Loucy (cell line): ENCODE results near the gene CCL18.

Experiments used
- H2AFZ ChIP-seq: fragments of 200-600 bp; sonication (generic); 2 replicates; pipeline ENCODE4 v1.6.0; 2016; ENCODE audit warnings: antibody characterized with exemption, mild to moderate bottlenecking, low read length, moderate library complexity
- H3F3A ChIP-seq: fragments of 200-600 bp; 2 replicates; pipeline ENCODE4 v1.6.0; 2016; ENCODE audit warnings: antibody characterized with exemption, low read depth, mild to moderate bottlenecking
- H3K27me3 ChIP-seq: fragments of 200-600 bp; sonication (generic); 2 replicates; pipeline ENCODE4 v1.6.1; 2014; ENCODE audit warnings: low read length, mild to moderate bottlenecking; ENCODE audit not compliant: insufficient read depth, poor library complexity, severe bottlenecking
- H3K36me3 ChIP-seq: fragments of 200-600 bp; sonication (generic); 2 replicates; pipeline ENCODE4 v1.6.1; 2016; ENCODE audit warnings: low read length; ENCODE audit not compliant: insufficient read depth
- H3K4me1 ChIP-seq: fragments of 200-600 bp; sonication (generic); 2 replicates; pipeline ENCODE4 v1.5.1; 2014; ENCODE audit warnings: low read length, mild to moderate bottlenecking; ENCODE audit not compliant: insufficient read depth, poor library complexity, severe bottlenecking
- H3K4me2 ChIP-seq: fragments of 200-600 bp; sonication (generic); 2 replicates; pipeline ENCODE4 v1.6.0; 2014; ENCODE audit warnings: antibody characterized with exemption, low read length, low read depth, mild to moderate bottlenecking; ENCODE audit not compliant: poor library complexity, severe bottlenecking
- H3K4me3 ChIP-seq: fragments of 200-600 bp; sonication (generic); 2 replicates; pipeline ENCODE4 v1.5.1; 2014; ENCODE audit warnings: low read length, mild to moderate bottlenecking, mixed read lengths; ENCODE audit not compliant: poor library complexity, severe bottlenecking
- H3K79me2 ChIP-seq: fragments of 200-600 bp; sonication (generic); 2 replicates; pipeline ENCODE4 v1.6.1; 2014; ENCODE audit warnings: low read length; ENCODE audit not compliant: insufficient read depth
- H3K9ac ChIP-seq: fragments of 200-600 bp; sonication (generic); 2 replicates; pipeline ENCODE4 v1.6.0; 2014; ENCODE audit warnings: mild to moderate bottlenecking, low read depth, low read length, moderate library complexity; ENCODE audit not compliant: poor library complexity, severe bottlenecking
- H3K9me2 ChIP-seq: fragments of 200-600 bp; sonication (generic); replicated peaks from 2 replicates; pipeline ENCODE4 v1.6.1; 2016; ENCODE audit warnings: low read depth, low read length, mixed read lengths
- H3K9me3 ChIP-seq: fragments of 200-600 bp; sonication (generic); 2 replicates; pipeline ENCODE4 v1.6.1; 2014; ENCODE audit warnings: mild to moderate bottlenecking, antibody characterized with exemption, low read length, low read depth; ENCODE audit not compliant: insufficient read depth
- H4K20me1 ChIP-seq: fragments of 200-600 bp; sonication (generic); 2 replicates; pipeline ENCODE4 v1.6.0; 2014; ENCODE audit warnings: antibody characterized with exemption, low read length, mild to moderate bottlenecking; ENCODE audit not compliant: insufficient read depth, poor library complexity, severe bottlenecking
- EZH2phosphoT487 ChIP-seq: fragments of 200-600 bp; IDR thresholded peaks from 2 replicates; pipeline ENCODE4 v1.6.1; 2018; ENCODE audit warnings: antibody characterized with exemption, mild to moderate bottlenecking, moderate library complexity, borderline replicate concordance
- TF ChIP-seq, protein P1 (sequence below): fragments of 200-600 bp; sonication (generic); conservative IDR thresholded peaks from 2 replicates; pipeline ENCODE4 v1.5.1; 2014; ENCODE audit warnings: mild to moderate bottlenecking, antibody characterized with exemption, low read length

CCL18 gene

DNA sequence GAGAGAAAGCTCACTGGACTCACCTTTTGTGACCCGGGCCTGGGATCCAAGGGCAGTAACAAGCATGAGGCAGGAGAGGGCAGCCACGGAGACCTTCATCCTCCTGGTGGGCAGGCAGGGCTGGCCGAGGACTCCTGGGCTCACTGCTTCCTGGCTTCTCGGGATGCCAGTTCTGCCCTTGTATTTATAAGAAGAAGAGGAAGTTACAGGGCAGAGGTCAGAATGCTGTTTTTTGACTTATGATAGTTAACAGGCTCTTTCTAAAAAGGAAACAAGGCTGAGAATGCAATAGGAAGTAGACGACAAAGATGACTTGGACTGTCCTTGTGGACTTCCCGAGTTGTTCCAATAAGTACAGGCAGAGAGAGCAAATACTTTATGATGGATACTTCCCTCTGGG is 46.3 kb upstream of the CCL18 start, which contains the start of gene CCL23:
TSS of gene CCL23 (minus strand) at position 174 of the 400 bp plus-strand sequence. CDS start at position 99, 75 bp downstream.
- Histone ChIP-seq H3K9me3 (no peaks in the 10 kb centered on the region), H3K9me2 (no peaks in the 10 kb centered on the region), H2AFZ (no peak within 1 kb of the TSS), H3F3A (no peaks in the 10 kb centered on the region), H3K27me3 (no peaks in the 10 kb centered on the region), H3K9ac (no peak within 1 kb of the TSS), H3K36me3 (no peaks in the 10 kb centered on the region), H3K79me2 (no peaks in the 10 kb centered on the region), H3K4me2 (no peak within 1 kb of the TSS), H4K20me1 (no peaks in the 10 kb centered on the region), H3K4me1 (no peaks in the 10 kb centered on the region), H3K4me3 (no peak within 1 kb of the TSS)
- TF ChIP-seq, protein P1, sequence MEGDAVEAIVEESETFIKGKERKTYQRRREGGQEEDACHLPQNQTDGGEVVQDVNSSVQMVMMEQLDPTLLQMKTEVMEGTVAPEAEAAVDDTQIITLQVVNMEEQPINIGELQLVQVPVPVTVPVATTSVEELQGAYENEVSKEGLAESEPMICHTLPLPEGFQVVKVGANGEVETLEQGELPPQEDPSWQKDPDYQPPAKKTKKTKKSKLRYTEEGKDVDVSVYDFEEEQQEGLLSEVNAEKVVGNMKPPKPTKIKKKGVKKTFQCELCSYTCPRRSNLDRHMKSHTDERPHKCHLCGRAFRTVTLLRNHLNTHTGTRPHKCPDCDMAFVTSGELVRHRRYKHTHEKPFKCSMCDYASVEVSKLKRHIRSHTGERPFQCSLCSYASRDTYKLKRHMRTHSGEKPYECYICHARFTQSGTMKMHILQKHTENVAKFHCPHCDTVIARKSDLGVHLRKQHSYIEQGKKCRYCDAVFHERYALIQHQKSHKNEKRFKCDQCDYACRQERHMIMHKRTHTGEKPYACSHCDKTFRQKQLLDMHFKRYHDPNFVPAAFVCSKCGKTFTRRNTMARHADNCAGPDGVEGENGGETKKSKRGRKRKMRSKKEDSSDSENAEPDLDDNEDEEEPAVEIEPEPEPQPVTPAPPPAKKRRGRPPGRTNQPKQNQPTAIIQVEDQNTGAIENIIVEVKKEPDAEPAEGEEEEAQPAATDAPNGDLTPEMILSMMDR = no peak
- TF ChIP-seq EZH2phosphoT487 = no peak

DNA sequence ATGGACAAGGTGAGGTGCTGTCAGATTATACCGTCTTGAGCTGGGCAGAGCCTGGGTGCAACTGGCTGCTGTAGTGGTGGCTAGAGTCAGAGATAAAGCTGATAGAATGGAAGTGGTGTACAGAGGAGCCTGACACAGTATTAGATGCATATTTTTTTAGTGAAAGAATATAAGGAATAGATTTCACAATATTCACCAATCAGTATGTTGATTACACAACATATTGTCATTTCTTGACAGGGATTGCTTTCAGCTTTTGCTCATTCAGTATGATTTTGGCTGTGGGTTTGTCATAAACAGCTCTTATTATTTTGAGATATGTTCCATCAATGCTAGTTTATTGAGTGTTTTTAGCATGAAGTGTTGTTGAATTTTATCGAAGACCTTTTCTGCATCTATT is 44.6 kb upstream of the CCL18 start:
- no peak overlapping the region for H3K9ac ChIP-seq

DNA sequence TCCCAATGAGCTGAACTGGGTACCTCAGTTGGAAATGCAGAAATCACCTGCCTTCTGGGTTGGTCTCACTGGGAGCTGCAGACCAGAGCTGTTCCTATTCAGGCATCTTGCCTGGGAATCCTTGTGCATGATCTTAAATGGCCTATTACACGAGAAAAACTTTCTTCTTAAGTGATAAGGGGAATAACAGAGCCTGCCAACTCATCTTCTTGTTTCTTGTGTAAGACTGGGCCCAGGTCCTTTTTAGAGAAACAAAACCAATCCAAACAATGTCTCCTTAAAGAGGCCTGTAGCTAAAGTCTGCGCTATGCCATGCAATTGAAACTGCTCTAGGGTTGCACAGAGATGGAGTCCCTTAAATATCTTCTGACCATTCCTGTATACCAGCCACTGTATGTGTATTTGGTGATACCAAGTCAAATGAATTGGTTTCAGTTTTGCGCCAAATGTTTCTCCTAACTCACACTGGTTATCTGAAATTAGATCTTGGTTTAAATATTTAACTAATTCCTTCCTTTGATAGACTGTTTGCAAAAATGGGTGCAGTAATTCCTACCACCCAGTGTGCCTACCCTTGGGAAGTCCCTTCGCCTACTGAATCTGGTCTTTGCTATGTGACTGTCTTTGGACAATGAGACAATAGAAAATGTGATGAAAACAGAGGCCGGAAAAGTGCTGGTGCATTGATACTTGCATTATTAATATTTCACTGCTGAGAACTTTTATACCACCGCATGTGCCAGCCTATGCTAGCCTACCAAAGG is 39.8 kb upstream of the CCL18 start:
- no peaks in the 10 kb centered on the region for H3K79me2 ChIP-seq
- no peaks in the 10 kb centered on the region for H4K20me1 ChIP-seq
- no peak overlapping the region for H3K4me2 ChIP-seq
- no peak overlapping the region for H3K4me3 ChIP-seq
- no peaks in the 10 kb centered on the region for H3K4me1 ChIP-seq
- H3K9me3 ChIP-seq = no peaks in the 10 kb centered on the region
- TF ChIP-seq, protein P1 = no peak
- TF ChIP-seq EZH2phosphoT487 = no peak
- H3K9me2 ChIP-seq = no peaks in the 10 kb centered on the region
- H3F3A ChIP-seq = no peaks in the 10 kb centered on the region
- no peaks in the 10 kb centered on the region for H3K36me3 ChIP-seq
- no peak overlapping the region for H3K9ac ChIP-seq
- H2AFZ ChIP-seq = no peak overlapping the region
- H3K27me3 ChIP-seq = peaks cover 7% of the 10 kb centered on the region

More for the DNA sequence above, 44.6 kb upstream of the CCL18 start:
- H2AFZ ChIP-seq = no peak overlapping the region
- H3K9me3 ChIP-seq = no peaks in the 10 kb centered on the region
- H3K4me2 ChIP-seq = no peak overlapping the region
- H4K20me1 ChIP-seq = no peaks in the 10 kb centered on the region
- no peaks in the 10 kb centered on the region for H3K36me3 ChIP-seq
- no peaks in the 10 kb centered on the region for H3K4me1 ChIP-seq
- no peaks in the 10 kb centered on the region for H3K9me2 ChIP-seq
- no peak for TF ChIP-seq EZH2phosphoT487
- TF ChIP-seq, protein P1 = no peak
- H3K27me3 ChIP-seq = no peaks in the 10 kb centered on the region
- no peaks in the 10 kb centered on the region for H3F3A ChIP-seq
- H3K4me3 ChIP-seq = no peak overlapping the region
- H3K79me2 ChIP-seq = no peaks in the 10 kb centered on the region
